Ovary (tissue), 3 donors: Measurements from ENCODE around the gene TRMT61A.

Experiments
- CTCF ChIP-seq, 3 donors: fragments of 450-650 bp in 2 of 3; fragments of 200-600 bp in 1 of 3; IDR thresholded peaks; one replicate each; pipeline versions ENCODE4 v1.5.1 to v1.8.0; 2016 to 2022; ENCODE audit warnings: antibody characterized with exemption in 3 of 3, mild to moderate bottlenecking in 1 of 3
- POLR2A ChIP-seq: fragments of 450-650 bp; IDR thresholded peaks from one replicate; pipeline ENCODE4 v1.6.1; 2017; ENCODE audit warnings: antibody characterized with exemption, mild to moderate bottlenecking, moderate library complexity
- donor health status: DM: no; HTN: no; CAD: no.

DNA sequence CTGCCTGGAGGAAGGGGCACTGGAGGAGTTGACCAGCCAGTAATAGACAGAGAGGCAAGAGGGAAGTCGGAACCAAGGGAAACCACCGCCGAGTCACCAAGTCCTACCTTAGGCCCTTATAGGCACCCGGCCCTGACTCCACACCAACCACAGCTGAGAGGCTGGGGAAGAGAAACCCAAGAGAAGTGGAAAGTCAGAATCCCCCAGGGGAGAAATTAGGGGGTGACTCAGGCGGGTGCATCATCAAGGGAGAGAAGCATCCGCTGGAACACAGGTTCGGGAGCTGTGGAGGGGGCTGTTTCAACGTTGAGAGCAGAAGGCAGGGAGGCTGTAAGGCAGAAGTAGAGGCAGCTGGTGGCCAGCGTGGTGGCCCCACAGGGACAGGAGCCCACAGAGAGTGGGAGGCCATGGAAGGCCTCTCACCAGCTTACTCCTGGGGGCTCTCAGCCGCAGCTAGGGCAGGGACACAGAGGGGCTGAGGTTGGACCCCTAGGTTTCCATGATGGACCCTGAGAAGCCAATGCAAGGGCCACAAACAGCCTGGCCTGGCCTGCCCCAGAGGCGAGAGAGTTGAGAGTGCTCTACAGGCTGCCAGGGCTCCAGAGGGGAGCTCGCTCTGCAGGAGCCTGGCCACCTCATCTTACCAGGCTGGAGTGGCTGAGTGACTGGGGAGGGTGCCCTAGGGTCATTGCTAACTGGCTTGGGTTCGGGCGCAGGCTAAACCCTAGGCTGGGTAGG lies 1.4 kb upstream of the TRMT61A start:
- TF ChIP-seq CTCF (IDR thresholded peaks at IDR 0.05) = no peak
- no peak for TF ChIP-seq POLR2A
